NCI-H524 (cell line): ENCODE results near the gene LRRC8A.
"Not testable (repeated sequence)": the region's sequence is repeated elsewhere in the genome, so short reads cannot be mapped to it uniquely, and the experiment has no call there.

Experiments used
- DNase-seq, 2 experiments: peaks; one replicate each; lab custom pipeline; 2025; lab: John Stamatoyannopoulos, UW

The LRRC8A gene

DNA sequence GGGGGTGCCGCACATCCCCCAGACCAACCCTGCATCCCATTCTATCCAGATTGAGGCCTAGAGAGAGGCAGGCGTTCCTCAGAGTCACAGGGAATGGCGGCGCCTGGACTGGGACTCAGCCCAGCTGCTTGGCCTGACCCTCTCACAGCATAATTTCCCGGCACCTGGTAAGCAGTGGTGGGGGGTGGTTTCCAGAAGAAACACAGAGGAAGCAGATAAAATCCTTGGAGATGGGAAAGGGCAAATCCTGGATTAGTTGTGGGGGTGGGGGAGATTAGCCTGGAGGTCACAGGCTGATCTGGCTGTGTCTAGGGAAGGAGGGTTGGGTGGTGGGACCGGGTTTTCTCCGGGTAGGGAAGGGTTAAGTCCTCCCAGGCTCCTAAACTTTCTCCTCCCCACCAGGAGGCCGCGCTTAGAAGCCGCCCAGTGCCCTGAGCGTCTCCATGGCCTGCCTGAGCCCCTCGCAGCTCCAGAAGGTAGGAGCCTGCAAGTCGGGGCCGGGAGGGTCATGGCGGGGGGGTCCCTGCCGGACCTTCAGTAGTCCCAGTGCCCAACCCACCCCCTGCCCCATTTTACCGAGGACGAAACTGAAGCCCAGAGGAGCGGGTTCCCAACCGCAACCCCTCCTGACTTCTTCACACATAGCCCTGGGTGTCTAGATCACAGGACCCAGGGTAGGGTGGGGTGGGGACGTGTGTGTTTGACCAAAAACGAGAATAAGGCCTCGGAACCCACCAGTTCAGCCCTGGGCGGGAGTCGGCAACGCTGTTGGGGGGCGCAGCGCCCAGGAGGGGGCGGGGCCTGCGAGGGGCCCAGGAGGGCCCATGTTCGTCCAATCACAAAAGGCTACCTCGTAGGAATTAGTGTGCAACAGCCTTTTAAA, 40.2 kb downstream of the LRRC8A start:
- peak; percentile 83 to 88 for DNase-seq

DNA sequence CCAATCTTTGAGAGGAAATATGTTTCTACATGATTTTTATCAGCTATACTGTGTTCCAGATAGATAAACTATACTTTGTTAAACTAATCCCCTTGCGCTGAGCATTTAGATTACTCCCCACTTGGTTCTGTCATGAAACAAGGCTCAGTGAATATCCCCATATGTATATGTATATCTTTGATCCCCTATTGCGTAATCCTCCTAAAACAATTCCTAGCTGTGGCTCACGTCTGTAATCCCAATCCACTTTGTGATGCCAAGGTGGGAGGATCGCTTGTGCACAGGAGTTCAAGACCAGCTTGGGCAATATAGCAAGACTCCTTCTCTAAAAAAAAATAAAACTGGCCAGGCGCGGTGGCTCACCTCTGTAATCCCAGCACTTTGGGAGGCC, 41.6 kb downstream of the LRRC8A start:
- peak in 1 of 2 experiments; percentile 10 for DNase-seq

DNA sequence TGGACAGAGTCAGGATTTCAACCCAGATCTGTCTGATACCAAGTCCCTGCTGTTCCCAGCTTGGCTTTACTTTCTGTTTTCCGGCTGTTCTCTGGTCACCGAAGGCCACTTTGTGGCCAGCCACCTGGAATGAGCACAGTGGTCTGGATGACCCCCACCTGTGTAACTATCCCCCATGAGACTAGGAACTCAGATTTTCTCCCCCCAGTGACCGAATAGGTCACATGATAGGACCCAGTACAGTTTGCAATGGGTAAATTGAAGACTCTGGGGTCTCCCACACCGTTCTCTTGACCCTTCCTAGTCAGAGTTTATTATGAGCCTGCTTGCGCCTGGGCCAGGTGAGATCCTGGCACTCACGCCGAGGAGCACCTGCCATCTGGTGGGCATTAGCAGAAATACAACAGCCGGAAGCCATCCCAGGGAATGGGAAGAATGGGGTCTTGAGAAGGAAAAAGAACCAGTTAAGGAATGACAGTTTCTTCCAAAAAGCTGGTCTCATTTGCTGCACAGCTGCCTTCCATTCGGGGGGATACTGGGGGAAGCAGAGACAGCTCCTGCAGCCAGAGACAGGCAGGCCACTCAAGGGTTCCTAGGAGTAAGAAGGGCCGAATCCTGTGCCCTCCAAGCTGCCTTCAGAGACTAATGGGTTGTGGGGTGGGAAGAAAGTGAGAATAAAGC, 45.9 kb downstream of the LRRC8A start:
- DNase-seq, result peak; percentile 24 to 62

DNA sequence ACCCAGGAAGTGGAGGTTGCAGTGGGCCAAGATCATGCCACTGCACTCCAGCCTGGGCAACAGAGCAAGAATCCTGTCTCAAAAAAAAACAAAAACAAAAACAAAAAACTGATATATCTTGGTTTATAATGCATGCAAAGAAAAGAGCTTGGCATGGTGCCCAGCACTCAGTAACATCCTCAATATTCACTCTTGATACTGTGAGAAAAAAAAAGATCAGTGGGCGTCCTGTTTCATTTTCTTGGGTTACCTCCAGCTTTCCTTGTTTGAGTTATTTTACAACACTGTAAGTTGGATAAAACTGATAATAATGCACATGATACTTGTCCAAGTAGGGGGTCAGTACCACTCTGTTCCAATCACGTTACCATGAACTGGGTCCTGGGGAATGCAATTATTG, 46.7 kb downstream of the LRRC8A start:
- no peak for DNase-seq

DNA sequence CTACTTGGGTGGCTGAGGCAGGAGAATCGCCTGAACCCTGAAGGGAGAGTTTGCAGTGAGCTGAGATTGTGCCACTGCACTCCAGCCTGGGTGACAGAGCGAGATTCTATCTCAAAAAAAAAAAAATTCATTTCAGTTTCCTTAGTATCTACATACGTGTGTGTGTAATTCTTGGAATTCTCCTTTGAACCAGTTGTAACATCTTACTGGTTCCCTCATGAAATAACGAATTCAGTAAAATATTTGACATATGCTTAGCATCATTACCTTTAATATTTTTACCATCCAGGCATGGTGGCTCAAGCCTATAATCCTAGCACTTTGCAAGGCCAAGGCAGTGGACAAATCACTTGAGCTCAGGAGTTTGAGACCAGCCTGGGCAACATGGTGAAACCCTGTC, 47.6 kb downstream of the LRRC8A start:
- no peak for DNase-seq

DNA sequence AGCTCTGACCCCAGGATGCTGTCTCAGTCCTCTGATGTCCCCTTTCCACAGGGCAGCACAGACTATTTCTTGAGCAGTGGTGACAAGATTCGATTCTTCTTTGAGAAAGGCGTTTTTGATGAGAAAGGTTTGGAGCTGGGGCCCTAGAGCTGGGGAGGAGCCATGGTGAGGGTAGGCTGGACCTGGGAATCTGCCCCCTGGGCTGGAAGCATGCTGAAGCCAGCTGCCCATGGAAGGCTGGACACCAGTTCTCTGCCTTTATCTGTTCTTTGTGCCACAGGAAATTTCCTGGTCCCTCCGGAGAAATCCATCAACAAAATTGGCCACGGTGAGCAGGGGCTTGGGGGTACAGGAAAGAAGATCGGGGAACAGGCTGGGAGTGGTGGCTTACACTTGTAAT, 51.8 kb downstream of the LRRC8A start:
- no peak for DNase-seq

- DNase-seq, result no peak
Measured at GRCh38 chr9:128936171-128936865, 54.4 kb downstream of the LRRC8A start.

- no peak for DNase-seq
Measured at GRCh38 chr9:128937310-128938165, 55.6 kb downstream of the LRRC8A start.

- no peak for DNase-seq
Measured at GRCh38 chr9:128940271-128940921, 58.5 kb downstream of the LRRC8A start.

- no peak for DNase-seq
Measured at GRCh38 chr9:128940946-128941755, 59.2 kb downstream of the LRRC8A start.

- no peak for DNase-seq
Measured at GRCh38 chr9:128943832-128944620, 62.1 kb downstream of the LRRC8A start.

- not testable (repeated sequence) for DNase-seq
Measured at GRCh38 chr9:128944966-128945365, 63.0 kb downstream of the LRRC8A start.

DNA sequence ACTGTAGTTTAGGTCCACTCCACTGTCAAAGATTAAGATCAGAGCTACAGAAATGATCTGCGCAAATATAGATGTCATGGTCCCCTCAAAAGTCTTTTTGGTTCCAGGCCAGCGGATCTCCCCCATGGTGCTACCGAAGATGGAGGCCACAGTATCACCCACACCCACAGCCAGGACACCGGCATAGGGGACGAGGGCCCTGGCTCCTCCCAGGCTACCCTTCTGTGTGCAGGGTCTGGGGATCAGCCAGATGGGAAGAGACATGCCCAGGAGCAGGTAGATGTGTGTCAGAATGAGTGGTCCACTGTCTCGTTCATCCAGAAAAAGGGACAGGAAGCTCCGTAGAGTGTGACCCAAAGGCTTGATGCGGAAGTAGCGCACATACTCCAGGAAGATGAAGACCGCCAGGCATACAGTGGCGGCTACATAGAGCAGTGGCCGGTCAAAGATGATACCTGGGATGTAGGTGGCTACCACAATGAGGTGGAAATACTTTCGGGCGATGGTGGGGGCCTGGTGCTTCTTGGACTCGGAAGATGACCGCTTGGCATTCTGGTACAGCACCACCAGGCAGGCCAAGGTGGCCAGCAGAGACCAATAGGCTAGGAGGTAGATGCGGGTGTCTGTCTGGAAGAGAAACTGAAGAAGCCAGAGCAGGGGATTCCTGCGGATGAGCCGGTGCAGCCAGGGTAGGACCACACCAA, 64.0 kb downstream of the LRRC8A start:
- DNase-seq, result no peak

DNA sequence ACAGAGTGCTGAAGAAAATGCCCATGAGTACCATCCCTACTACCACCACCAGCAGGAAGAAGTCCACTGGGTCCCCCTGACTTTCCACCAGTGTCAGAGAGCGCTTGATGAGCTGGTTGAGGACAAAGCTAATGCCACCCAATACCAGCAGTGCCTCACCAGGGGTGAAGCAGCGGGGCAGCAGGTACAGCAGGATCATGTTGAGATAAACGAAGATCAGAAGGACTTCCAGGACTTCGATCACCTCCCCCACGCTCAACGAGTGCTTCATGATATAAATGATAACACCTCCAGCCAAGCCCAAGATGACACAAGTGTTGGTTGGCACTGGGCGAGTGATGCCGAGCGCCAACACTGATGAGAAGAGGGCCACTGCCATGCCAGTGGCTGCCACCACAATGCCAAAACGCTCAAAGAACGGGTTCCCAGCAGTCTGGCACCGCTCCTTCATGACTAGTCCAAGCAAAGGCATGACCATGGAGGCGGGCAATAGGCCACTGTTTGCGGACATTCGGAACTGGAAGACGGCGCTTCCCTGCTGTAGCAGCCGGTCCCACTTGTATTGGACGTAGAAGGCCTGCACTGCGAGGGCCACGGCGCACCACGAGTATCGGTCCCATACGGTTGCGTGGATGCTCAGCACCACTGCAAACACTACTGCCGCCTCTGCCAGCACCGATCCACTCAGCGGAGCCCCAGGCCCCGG, 64.8 kb downstream of the LRRC8A start:
- no peak for DNase-seq

DNA sequence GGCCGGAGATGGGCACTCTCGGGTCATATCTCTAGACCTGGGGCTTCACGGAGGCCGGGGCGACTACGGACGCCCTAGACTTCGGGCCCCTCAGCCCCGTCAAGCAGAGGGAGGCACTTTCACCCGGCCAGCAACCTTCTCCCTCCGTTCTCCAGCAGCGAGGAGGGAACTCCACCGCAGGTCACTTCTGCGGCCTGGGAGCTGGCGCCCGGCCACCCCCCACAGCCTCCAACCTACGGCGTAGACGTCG, 65.3 kb downstream of the LRRC8A start:
- no peak for DNase-seq

GRCh38 chr9:128947527-128948301, 65.8 kb downstream of the LRRC8A start, which contains the start of the genes DOLK and NUP188:
Gene DOLK (minus strand): TSS chr9:128947603. CDS start chr9:128947303, 300 bp downstream.
Gene NUP188 (plus strand): TSS chr9:128947699. CDS start chr9:128947720, 21 bp downstream.
- peak; percentile 78 to 91 for DNase-seq

GRCh38 chr9:128961403-128961802, 79.5 kb downstream of the LRRC8A start:
- DNase-seq, result not testable (repeated sequence)
